Measurements from ENCODE around the gene OPRM1.

Gene OPRM1

GRCh38 chr6:154285826-154286225 is 246.8 kb downstream of the OPRM1 start:
- TF ChIP-seq CTCF (IDR thresholded peaks at IDR 0.05; ENCODE audit: low read depth, low read length, poor library complexity, severe bottlenecking): no peak
- no peak for TF ChIP-seq EZH2phosphoT487 (IDR thresholded peaks at IDR 0.05; ENCODE audit: borderline replicate concordance, low read length)
- H3K36me3 ChIP-seq (ENCODE audit: control insufficient read depth, low read length): no peaks in the 10 kb centered on the region
- no peak overlapping the region for H3K4me2 ChIP-seq (ENCODE audit: low read length)
- H3K79me2 ChIP-seq (ENCODE audit: control insufficient read depth, low read length): no peaks in the 10 kb centered on the region
- no peaks in the 10 kb centered on the region for H3K4me1 ChIP-seq (ENCODE audit: control insufficient read depth, low read length)
- H3K4me3 ChIP-seq (ENCODE audit: low read length): no peak overlapping the region
- H3K9me3 ChIP-seq (ENCODE audit: control insufficient read depth, insufficient read depth, low read length): no peaks in the 10 kb centered on the region
- no peaks in the 10 kb centered on the region; the same call in 1 of the 2 replicates for H3F3A ChIP-seq (ENCODE audit: control insufficient read depth, insufficient read depth)
- H3K27me3 ChIP-seq (ENCODE audit: control insufficient read depth, low read length): no peaks in the 10 kb centered on the region
- H3K27ac ChIP-seq (ENCODE audit: low read depth, low read length): no peak overlapping the region
- no peaks in the 10 kb centered on the region for H3K9me2 ChIP-seq (replicated peaks; ENCODE audit: control insufficient read depth, low read length)
- H4K20me1 ChIP-seq (ENCODE audit: control insufficient read depth, insufficient read depth, low read depth, low read length): no peaks in the 10 kb centered on the region

DNA sequence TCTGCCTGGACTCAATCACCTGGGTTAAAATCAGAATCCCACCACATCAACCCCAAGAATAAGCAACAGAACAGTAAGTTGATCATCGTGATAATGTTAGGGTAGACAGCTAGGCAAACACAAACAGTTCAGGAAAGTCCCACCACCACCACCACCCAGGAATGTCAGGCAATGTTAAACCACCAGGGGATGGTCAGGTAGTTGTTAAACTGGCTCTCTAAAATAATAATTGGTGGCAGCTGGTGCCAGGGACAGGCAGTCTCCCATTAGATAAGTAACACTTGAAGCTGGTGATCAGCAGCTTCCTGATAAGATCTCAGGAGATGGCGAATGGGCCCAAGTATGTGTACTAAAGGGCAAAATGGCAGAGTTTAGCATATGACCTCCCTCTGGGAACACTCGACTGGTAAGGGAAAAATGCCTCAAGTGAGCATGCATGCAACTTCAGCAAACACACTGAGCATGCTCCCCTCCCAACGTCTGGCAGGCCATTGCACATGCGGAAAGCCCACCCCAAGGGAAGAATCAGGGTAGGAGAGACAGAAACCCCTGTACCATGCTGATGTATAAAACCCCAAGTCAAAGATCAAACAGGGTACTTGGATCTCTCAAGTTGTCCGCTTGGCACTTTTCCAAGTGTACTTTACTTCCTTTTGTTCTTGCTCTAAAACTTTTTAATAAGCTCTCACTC is 250.9 kb downstream of the OPRM1 start:
- no peaks in the 10 kb centered on the region for H3K36me3 ChIP-seq (ENCODE audit: control insufficient read depth, low read length)
- H3K9me3 ChIP-seq (ENCODE audit: control insufficient read depth, insufficient read depth, low read length): no peaks in the 10 kb centered on the region
- no peak overlapping the region for H3K27ac ChIP-seq (ENCODE audit: low read depth, low read length)
- no peak for TF ChIP-seq CTCF (IDR thresholded peaks at IDR 0.05; ENCODE audit: low read depth, low read length, poor library complexity, severe bottlenecking)
- no peak for TF ChIP-seq EZH2phosphoT487 (IDR thresholded peaks at IDR 0.05; ENCODE audit: borderline replicate concordance, low read length)
- no peak overlapping the region for H3K4me2 ChIP-seq (ENCODE audit: low read length)
- H3K27me3 ChIP-seq (ENCODE audit: control insufficient read depth, low read length): no peaks in the 10 kb centered on the region
- no peaks in the 10 kb centered on the region for H3K79me2 ChIP-seq (ENCODE audit: control insufficient read depth, low read length)
- no peaks in the 10 kb centered on the region for H3K9me2 ChIP-seq (replicated peaks; ENCODE audit: control insufficient read depth, low read length)
- H3K4me1 ChIP-seq (ENCODE audit: control insufficient read depth, low read length): no peaks in the 10 kb centered on the region
- no peaks in the 10 kb centered on the region; the same call in 1 of the 2 replicates for H3F3A ChIP-seq (ENCODE audit: control insufficient read depth, insufficient read depth)
- H3K4me3 ChIP-seq (ENCODE audit: low read length): no peak overlapping the region
- no peaks in the 10 kb centered on the region for H4K20me1 ChIP-seq (ENCODE audit: control insufficient read depth, insufficient read depth, low read depth, low read length)

- Histone ChIP-seq H3K79me2 (ENCODE audit: control insufficient read depth, low read length) (no peaks in the 10 kb centered on the region), H4K20me1 (ENCODE audit: control insufficient read depth, insufficient read depth, low read depth, low read length) (no peaks in the 10 kb centered on the region), H3F3A (ENCODE audit: control insufficient read depth, insufficient read depth) (no peaks in the 10 kb centered on the region; the same call in 1 of the 2 replicates), H3K4me2 (ENCODE audit: low read length) (no peak overlapping the region), H3K27ac (ENCODE audit: low read depth, low read length) (no peak overlapping the region), H3K9me2 (replicated peaks; ENCODE audit: control insufficient read depth, low read length) (no peaks in the 10 kb centered on the region), H3K4me1 (ENCODE audit: control insufficient read depth, low read length) (no peaks in the 10 kb centered on the region), H3K36me3 (ENCODE audit: control insufficient read depth, low read length) (no peaks in the 10 kb centered on the region), H3K27me3 (ENCODE audit: control insufficient read depth, low read length) (no peaks in the 10 kb centered on the region), H3K9me3 (ENCODE audit: control insufficient read depth, insufficient read depth, low read length) (no peaks in the 10 kb centered on the region), H3K4me3 (ENCODE audit: low read length) (no peak overlapping the region)
- TF ChIP-seq CTCF (IDR thresholded peaks at IDR 0.05; ENCODE audit: low read depth, low read length, poor library complexity, severe bottlenecking) (no peak), EZH2phosphoT487 (IDR thresholded peaks at IDR 0.05; ENCODE audit: borderline replicate concordance, low read length) (no peak)
Observed at GRCh38 chr6:154292066-154292465, 253.0 kb downstream of the OPRM1 start.
